Body of pancreas (tissue), 4 donors: Measurements from ENCODE around the gene LRRC1. TPM values are rescaled to one million over a fixed set of nuclear protein-coding genes. Genes with fewer than 3 reads are reported as not detected.

Experiments
- ATAC-seq: fragments of 150-250 bp; one replicate; pipeline ENCODE4 v1.9.1; 2016
- DNase-seq, 4 donors: peaks; one replicate each; pipeline ENCODE4 v3.0.0-alpha.2; 2019
- H3K27ac ChIP-seq, 4 donors: fragments of 200-600 bp; sonication (generic); 1 replicate in 3 of 4; 2 replicates in 1 of 4; pipeline versions ENCODE4 v1.5.1 to v1.6.1; 2016 to 2019; ENCODE audit warnings: mild to moderate bottlenecking in 1 of 4, mixed read lengths in 1 of 4, moderate library complexity in 1 of 4
- H3K27me3 ChIP-seq, 2 donors: fragments of 200-600 bp; sonication (generic); one replicate each; pipeline ENCODE4 v1.6.0; 2016; ENCODE audit warnings: mild to moderate bottlenecking in 1 of 2
- H3K36me3 ChIP-seq, 2 donors: fragments of 200-600 bp; sonication (generic); replicated peaks in 1 of 2; 2 replicates each; pipeline ENCODE4 v1.5.1; 2016; ENCODE audit warnings: low read depth in 2 of 2; ENCODE audit not compliant: insufficient read depth in 1 of 2
- H3K4me1 ChIP-seq: fragments of 200-600 bp; sonication (generic); one replicate; pipeline ENCODE4 v1.6.0; 2016
- H3K4me3 ChIP-seq, 2 donors: fragments of 200-600 bp; sonication (generic); 1 replicate in 1 of 2; 2 replicates in 1 of 2; pipeline ENCODE4 v1.5.1; 2016 to 2019
- H3K9me3 ChIP-seq, 3 donors: fragments of 200-600 bp; sonication (generic); 1 replicate in 2 of 3; 2 replicates in 1 of 3; pipeline ENCODE4 v1.5.1; 2016
- CTCF ChIP-seq, 7 experiments: fragments of 450-650 bp in 4 of 7; fragments of 200-600 bp in 3 of 7; sonication (generic) in 3 of 7; IDR thresholded peaks; one replicate each; pipeline ENCODE4 v1.5.1; 2016 to 2019; ENCODE audit warnings: antibody characterized with exemption in 7 of 7
- POLR2A ChIP-seq, 3 donors: fragments of 450-650 bp; IDR thresholded peaks; one replicate each; pipeline ENCODE4 v1.6.1; 2016; ENCODE audit warnings: antibody characterized with exemption in 3 of 3, mild to moderate bottlenecking in 2 of 3
- WGBS, 2 donors: methylation state at CpG; one replicate each; pipeline ENCODE4 v1.1.5; 2017; 5-methylcytosine and 5-hydroxymethylcytosine counted together
- intact Hi-C: fragments of 100-400 bp; cut with DNase I; formaldehyde crosslinking; loops from one replicate; pipeline ENCODE4 v1.15.1; 2023
- total RNA-seq, 2 donors: library from RNA; depleted of rRNA; stranded (reverse); fragments of >200 nt; gene quantifications; one replicate each; pipeline ENCODE4 v1.1.0, GENCODE V29; 2016

Gene LRRC1
- total RNA-seq, 2 donors from 2014 or later: 13.2 to 17.1 TPM

GRCh38 chr6:53786832-53787231, 8.0 kb upstream of the LRRC1 start:
- DNase-seq (no peak), ATAC-seq (no peak)
- no peak for TF ChIP-seq CTCF (IDR thresholded peaks at IDR 0.05)
- no peak for TF ChIP-seq POLR2A (IDR thresholded peaks at IDR 0.05)
- Histone ChIP-seq H3K36me3 (no peaks in the 10 kb centered on the region), H3K9me3 (no peaks in the 10 kb centered on the region), H3K4me1 (peaks cover 2% of the 10 kb centered on the region), H3K27me3 (no peaks in the 10 kb centered on the region), H3K4me3 (no peak overlapping the region), H3K27ac (no peak overlapping the region)
- WGBS, 2 donors: 94 to 97% methylated on average over 1 of the region's 1 CpG
- intact Hi-C loops: no loop called here

DNA sequence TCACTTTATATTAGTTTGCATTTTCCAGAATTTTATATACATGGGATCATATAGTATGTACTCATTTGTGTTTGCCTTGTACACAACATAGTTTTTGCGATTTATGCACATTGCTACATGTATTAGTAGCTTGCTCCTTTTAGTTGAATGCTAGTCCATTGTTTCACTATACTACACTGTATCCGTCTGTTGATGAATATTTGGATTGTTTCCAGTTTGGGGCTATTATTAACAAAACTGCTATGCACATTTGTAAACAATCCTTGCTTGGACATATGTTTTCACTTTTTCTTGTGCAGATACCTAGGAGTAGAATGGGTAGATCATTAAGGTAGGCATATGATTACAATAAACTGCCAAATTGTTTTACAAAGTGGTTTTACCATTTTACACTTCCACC, 3.9 kb upstream of the LRRC1 start:
- Histone ChIP-seq H3K9me3 (no peaks in the 10 kb centered on the region), H3K4me3 (no peak overlapping the region), H3K36me3 (no peaks in the 10 kb centered on the region), H3K4me1 (peaks cover 12% of the 10 kb centered on the region), H3K27me3 (no peaks in the 10 kb centered on the region), H3K27ac (no peak overlapping the region)
- ATAC-seq (no peak), DNase-seq (no peak)
- no peak for TF ChIP-seq POLR2A (IDR thresholded peaks at IDR 0.05)
- no peak for TF ChIP-seq CTCF (IDR thresholded peaks at IDR 0.05)
- intact Hi-C loops: no loop called here
- WGBS, 2 donors: 79 to 81% methylated on average over 2 of the region's 2 CpGs

GRCh38 chr6:53792016-53792415, 2.8 kb upstream of the LRRC1 start:
- Histone ChIP-seq H3K27me3 (no peaks in the 10 kb centered on the region), H3K9me3 (no peaks in the 10 kb centered on the region), H3K27ac (peak overlapping the region in 3 of 4 donors; percentile 73 to 91 (median 76)), H3K4me1 (peaks cover 20% of the 10 kb centered on the region), H3K36me3 (no peaks in the 10 kb centered on the region), H3K4me3 (no peak overlapping the region)
- TF ChIP-seq POLR2A (IDR thresholded peaks at IDR 0.05) (no peak), CTCF (IDR thresholded peaks at IDR 0.05) (no peak)
- intact Hi-C loops: no loop called here
- WGBS, 2 donors: 43 to 59% methylated on average over 2 of the region's 2 CpGs
- no peak for DNase-seq
- no peak for ATAC-seq

DNA sequence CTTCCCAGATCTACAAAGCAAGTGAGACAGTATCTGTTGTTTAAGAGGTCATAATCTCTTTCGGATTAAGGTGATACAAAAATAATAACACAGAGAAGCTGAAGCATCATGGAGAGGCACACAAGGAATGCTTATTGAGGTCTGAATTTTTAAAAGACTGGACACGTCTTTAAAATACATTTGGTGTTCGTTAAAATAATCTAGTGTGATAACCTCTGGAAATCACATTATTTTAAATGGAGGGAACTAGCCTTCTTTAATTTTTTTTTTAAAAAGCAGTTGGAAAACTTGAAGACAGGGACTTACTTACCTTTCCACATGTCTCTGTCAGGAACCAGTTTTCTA, 1.9 kb upstream of the LRRC1 start:
- no peak for ATAC-seq
- H3K9me3 ChIP-seq: no peaks in the 10 kb centered on the region
- no peaks in the 10 kb centered on the region for H3K27me3 ChIP-seq
- no peaks in the 10 kb centered on the region for H3K36me3 ChIP-seq
- no peak for TF ChIP-seq POLR2A (IDR thresholded peaks at IDR 0.05)
- no peak for TF ChIP-seq CTCF (IDR thresholded peaks at IDR 0.05)
- H3K27ac ChIP-seq: peak overlapping the region; percentile 73 to 91 (median 80)
- peaks cover 29% of the 10 kb centered on the region for H3K4me1 ChIP-seq
- intact Hi-C loops: no loop called here
- 12 to 13% methylated on average over 3 of the region's 3 CpGs for WGBS, 2 donors
- no peak overlapping the region for H3K4me3 ChIP-seq
- DNase-seq: no peak

GRCh38 chr6:53793318-53794136, 1.3 kb upstream of the LRRC1 start:
- intact Hi-C loops: no loop called here

More at GRCh38 chr6:53793318-53794136, 1.3 kb upstream of the LRRC1 start:
- Histone ChIP-seq H3K9me3 (no peaks in the 10 kb centered on the region), H3K36me3 (no peaks in the 10 kb centered on the region), H3K4me1 (peaks cover 29% of the 10 kb centered on the region), H3K27me3 (no peaks in the 10 kb centered on the region), H3K27ac (peak overlapping the region; percentile 73 to 91 (median 80)), H3K4me3 (peak overlapping the region; percentile 78 to 94)
- TF ChIP-seq CTCF (IDR thresholded peaks at IDR 0.05) (peak in 1 of 7 experiments; percentile 3), POLR2A (IDR thresholded peaks at IDR 0.05) (peak in 2 of 3 donors; percentile 54 to 68)
- DNase-seq (peak; percentile 71 to 84 (median 76)), ATAC-seq (peak; percentile 62)
- WGBS, 2 donors: 0 to 1% methylated on average over 25 of the region's 25 CpGs
